ENCODE data around the gene TGM2. TPM values are rescaled to one million over a fixed set of nuclear protein-coding genes. Genes with fewer than 3 reads are reported as not detected.

Gene TGM2
- total and polyA plus RNA-seq, 2 donors (not counting 1 experiment from before 2014, with no cell fraction given) = 2.4 to 60.8 TPM

GRCh38 chr20:38184101-38184500 lies 19.0 kb upstream of the TGM2 start:
- Histone ChIP-seq H3K27me3 (replicated peaks in 1 of 4; ENCODE audit: control extremely low read depth in 1 of 4, control insufficient read depth in 3 of 4, insufficient read depth in 4 of 4, low read length in 3 of 4) (no peaks in the 10 kb centered on the region), H2AFZ (ENCODE audit: insufficient read depth, low read depth, low read length, poor library complexity, severe bottlenecking) (no peak overlapping the region), H4K20me1 (ENCODE audit: control insufficient read depth, insufficient read depth, low read length, poor library complexity, severe bottlenecking) (no peaks in the 10 kb centered on the region), H3K36me3 (replicated peaks in 1 of 2; ENCODE audit: control extremely low read depth in 1 of 2, control insufficient read depth in 1 of 2, extremely low read depth in 1 of 2, insufficient read depth in 2 of 2, low read length in 1 of 2) (no peaks in the 10 kb centered on the region), H3K27ac (ENCODE audit: low read length in 2 of 2) (no peak overlapping the region), H3K9ac (ENCODE audit: low read length) (no peak overlapping the region), H3K79me2 (ENCODE audit: control insufficient read depth, insufficient read depth, low read length) (no peaks in the 10 kb centered on the region), H3K4me2 (replicated peaks; ENCODE audit: low read depth, low read length, poor library complexity, severe bottlenecking) (no peak overlapping the region), H3K9me3 (ENCODE audit: control extremely low read depth in 1 of 3, control insufficient read depth in 2 of 3, insufficient read depth in 1 of 3, low read length in 2 of 3) (no peaks in the 10 kb centered on the region), H3K4me3 (ENCODE audit: control extremely low read depth in 1 of 5, extremely low read depth in 1 of 5, insufficient read depth in 1 of 5, low read depth in 2 of 5, low read length in 4 of 5) (no peak overlapping the region), H3K4me1 (ENCODE audit: control insufficient read depth in 2 of 2, insufficient read depth in 2 of 2, low read length in 2 of 2) (no peaks in the 10 kb centered on the region)
- CTCF ChIA-PET = no interaction called here
- no peak for TF ChIP-seq CTCF (IDR thresholded peaks at IDR 0.05)
- no peak for TF ChIP-seq EZH2 (IDR thresholded peaks at IDR 0.05; ENCODE audit: borderline replicate concordance, insufficient read depth, low read depth, low read length, poor library complexity, severe bottlenecking)
- ATAC-seq (ENCODE audit: low read depth) (no peak), DNase-seq (no peak)
- H3K27me3 Mint-ChIP-seq = peaks cover 19% of the 10 kb centered on the region
- H3K4me1 Mint-ChIP-seq = peaks cover 3% of the 10 kb centered on the region
- no peaks in the 10 kb centered on the region for H3K9me3 Mint-ChIP-seq (ENCODE audit: insufficient read depth)
- intact Hi-C loops (cut with micrococcal nuclease) = no loop called here
- 81% methylated on average over 5 of the region's 8 CpGs for WGBS (ENCODE audit: insufficient coverage)
- H3K27ac Mint-ChIP-seq = no peak overlapping the region
- no peak overlapping the region for H3K4me3 Mint-ChIP-seq
- POLR2A ChIA-PET = no interaction called here

GRCh38 chr20:38181971-38182370 lies 16.9 kb upstream of the TGM2 start:
- no peak overlapping the region for H2AFZ ChIP-seq (ENCODE audit: insufficient read depth, low read depth, low read length, poor library complexity, severe bottlenecking)
- POLR2A ChIA-PET = no interaction called here
- no peak overlapping the region for H3K27ac ChIP-seq (ENCODE audit: low read length in 2 of 2)
- H3K9me3 ChIP-seq (ENCODE audit: control extremely low read depth in 1 of 3, control insufficient read depth in 2 of 3, insufficient read depth in 1 of 3, low read length in 2 of 3) = no peaks in the 10 kb centered on the region
- H3K4me3 ChIP-seq (ENCODE audit: control extremely low read depth in 1 of 5, extremely low read depth in 1 of 5, insufficient read depth in 1 of 5, low read depth in 2 of 5, low read length in 4 of 5) = no peak overlapping the region
- Mint-ChIP-seq H3K4me3 (no peak overlapping the region), H3K27ac (no peak overlapping the region), H3K9me3 (ENCODE audit: insufficient read depth) (no peaks in the 10 kb centered on the region), H3K27me3 (peaks cover 29% of the 10 kb centered on the region), H3K4me1 (peaks cover 3% of the 10 kb centered on the region)
- ATAC-seq (ENCODE audit: low read depth) (no peak), DNase-seq (no peak)
- no peak overlapping the region for H3K9ac ChIP-seq (ENCODE audit: low read length)
- H3K79me2 ChIP-seq (ENCODE audit: control insufficient read depth, insufficient read depth, low read length) = no peaks in the 10 kb centered on the region
- CTCF ChIA-PET = no interaction called here
- no peaks in the 10 kb centered on the region for H3K27me3 ChIP-seq (replicated peaks in 1 of 4; ENCODE audit: control extremely low read depth in 1 of 4, control insufficient read depth in 3 of 4, insufficient read depth in 4 of 4, low read length in 3 of 4)
- WGBS (ENCODE audit: insufficient coverage) = 100% methylated on average over 3 of the region's 3 CpGs
- H3K36me3 ChIP-seq (replicated peaks in 1 of 2; ENCODE audit: control extremely low read depth in 1 of 2, control insufficient read depth in 1 of 2, extremely low read depth in 1 of 2, insufficient read depth in 2 of 2, low read length in 1 of 2) = no peaks in the 10 kb centered on the region
- no peaks in the 10 kb centered on the region for H3K4me1 ChIP-seq (ENCODE audit: control insufficient read depth in 2 of 2, insufficient read depth in 2 of 2, low read length in 2 of 2)
- no peaks in the 10 kb centered on the region for H4K20me1 ChIP-seq (ENCODE audit: control insufficient read depth, insufficient read depth, low read length, poor library complexity, severe bottlenecking)
- intact Hi-C loops (cut with micrococcal nuclease) = no loop called here
- H3K4me2 ChIP-seq (replicated peaks; ENCODE audit: low read depth, low read length, poor library complexity, severe bottlenecking) = no peak overlapping the region
- TF ChIP-seq EZH2 (IDR thresholded peaks at IDR 0.05; ENCODE audit: borderline replicate concordance, insufficient read depth, low read depth, low read length, poor library complexity, severe bottlenecking) = no peak
- no peak for TF ChIP-seq CTCF (IDR thresholded peaks at IDR 0.05)
